OCI-LY3 (cell line): ENCODE measurements around the gene CCDC106.

Experiments
- H2AFZ ChIP-seq: fragments of 200-600, 300-600 bp; shearing (Covaris generic); 2 replicates; pipeline ENCODE4 v1.6.0; 2014; ENCODE audit warnings: antibody characterized with exemption, low read depth, low read length
- H3K27ac ChIP-seq: fragments of 200-600, 300-600 bp; sonication (generic); 2 replicates; pipeline ENCODE4 v1.5.1; 2014; ENCODE audit warnings: mild to moderate bottlenecking, low read length, moderate library complexity, mixed read lengths
- H3K27me3 ChIP-seq: fragments of 200-600, 300-600 bp; sonication (generic); 2 replicates; pipeline ENCODE4 v1.6.1; 2014; ENCODE audit warnings: low read depth, low read length, mixed read lengths
- H3K36me3 ChIP-seq: fragments of 200-600, 300-600 bp; sonication (generic); replicated peaks from 2 replicates; pipeline ENCODE3; 2014; ENCODE audit warnings: low read depth, low read length, mixed read lengths
- H3K4me1 ChIP-seq: fragments of 300-600, 200-600 bp; sonication (generic); 2 replicates; pipeline ENCODE4 v1.6.1; 2014; ENCODE audit warnings: low read length, mixed read lengths
- H3K4me2 ChIP-seq: fragments of 200-600, 300-600 bp; sonication (generic); 2 replicates; pipeline ENCODE4 v1.6.1; 2014; ENCODE audit warnings: low read length, mixed read lengths
- H3K4me3 ChIP-seq: fragments of 300-600, 200-600 bp; sonication (generic); 2 replicates; pipeline ENCODE4 v1.5.1; 2014; ENCODE audit warnings: antibody characterized with exemption, mild to moderate bottlenecking, low read length, moderate library complexity
- H3K79me2 ChIP-seq: fragments of 300-600, 200-600 bp; shearing (Covaris generic); 2 replicates; pipeline ENCODE4 v1.6.1; 2014; ENCODE audit warnings: mild to moderate bottlenecking, low read length, mixed read lengths
- H3K9ac ChIP-seq: fragments of 300-600, 200-600 bp; shearing (Covaris generic); 2 replicates; pipeline ENCODE4 v1.6.0; 2014; ENCODE audit warnings: mild to moderate bottlenecking, low read length, moderate library complexity
- H3K9me3 ChIP-seq: fragments of 200-600, 300-600 bp; shearing (Covaris generic); 2 replicates; pipeline ENCODE4 v1.6.1; 2014; ENCODE audit warnings: low read length, mixed read lengths; ENCODE audit not compliant: insufficient read depth
- H4K20me1 ChIP-seq: fragments of 200-600, 300-600 bp; sonication (generic); 2 replicates; pipeline ENCODE4 v1.6.1; 2016; ENCODE audit warnings: low read length, mixed read lengths; ENCODE audit not compliant: insufficient read depth
- EZH2phosphoT487 ChIP-seq: fragments of 200-600 bp; shearing (Covaris generic); IDR thresholded peaks from 2 replicates; pipeline ENCODE4 v1.6.1; 2018; ENCODE audit warnings: antibody characterized with exemption, mixed run types, low read depth
- TF ChIP-seq, protein P1 (sequence below): fragments of 200-600, 300-600 bp; sonication (generic); IDR thresholded peaks from 2 replicates; pipeline ENCODE4 v1.5.1; 2014; ENCODE audit warnings: antibody characterized with exemption, low read length, low read depth

CCDC106 gene

DNA sequence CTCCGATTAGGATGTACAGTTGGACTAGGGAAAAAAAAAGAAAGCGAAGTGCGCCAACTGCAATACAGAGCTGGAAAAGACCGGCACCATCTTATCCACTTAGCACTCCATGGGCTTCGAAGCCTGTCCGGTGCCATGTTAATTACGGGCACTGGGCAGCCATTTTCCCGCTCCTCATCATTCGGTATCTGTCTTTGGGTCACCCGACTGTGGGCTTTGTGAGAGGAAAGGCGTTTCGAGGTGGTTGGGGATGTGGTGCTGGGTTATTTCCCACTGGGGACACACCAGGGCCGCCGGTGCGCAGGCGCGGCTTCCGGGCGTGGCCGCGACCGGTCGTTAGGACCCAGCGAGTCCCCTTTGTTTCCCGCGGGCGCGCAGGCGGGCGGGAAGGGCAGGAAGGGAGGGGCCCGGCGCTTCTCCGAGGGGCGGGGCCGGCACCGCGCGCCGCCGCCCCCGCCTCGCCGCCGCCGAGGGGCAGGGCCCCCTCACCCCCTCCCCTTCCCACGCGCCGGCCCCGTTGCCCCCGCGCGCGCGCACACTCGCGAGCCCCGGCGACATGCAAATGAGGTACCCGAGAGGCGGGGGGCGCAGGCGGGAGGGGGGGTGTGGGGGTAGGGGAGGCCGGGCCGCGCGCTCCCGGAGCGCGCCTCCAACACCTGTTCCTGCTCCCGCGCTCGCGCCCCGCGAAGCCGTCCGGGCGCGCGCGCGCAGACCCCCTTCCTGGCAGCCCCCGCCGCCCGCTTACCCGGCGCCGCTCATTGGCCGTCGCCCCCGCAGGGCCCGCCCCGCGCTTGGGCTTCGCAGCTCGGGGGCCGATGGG is 48.0 kb upstream of the CCDC106 start, which contains the start of gene ZNF524:
Gene ZNF524 (plus strand): TSS at position 447 of the 820 bp plus-strand sequence. CDS start 1,825 bp downstream, outside the sequence.
- TF ChIP-seq, protein P1, sequence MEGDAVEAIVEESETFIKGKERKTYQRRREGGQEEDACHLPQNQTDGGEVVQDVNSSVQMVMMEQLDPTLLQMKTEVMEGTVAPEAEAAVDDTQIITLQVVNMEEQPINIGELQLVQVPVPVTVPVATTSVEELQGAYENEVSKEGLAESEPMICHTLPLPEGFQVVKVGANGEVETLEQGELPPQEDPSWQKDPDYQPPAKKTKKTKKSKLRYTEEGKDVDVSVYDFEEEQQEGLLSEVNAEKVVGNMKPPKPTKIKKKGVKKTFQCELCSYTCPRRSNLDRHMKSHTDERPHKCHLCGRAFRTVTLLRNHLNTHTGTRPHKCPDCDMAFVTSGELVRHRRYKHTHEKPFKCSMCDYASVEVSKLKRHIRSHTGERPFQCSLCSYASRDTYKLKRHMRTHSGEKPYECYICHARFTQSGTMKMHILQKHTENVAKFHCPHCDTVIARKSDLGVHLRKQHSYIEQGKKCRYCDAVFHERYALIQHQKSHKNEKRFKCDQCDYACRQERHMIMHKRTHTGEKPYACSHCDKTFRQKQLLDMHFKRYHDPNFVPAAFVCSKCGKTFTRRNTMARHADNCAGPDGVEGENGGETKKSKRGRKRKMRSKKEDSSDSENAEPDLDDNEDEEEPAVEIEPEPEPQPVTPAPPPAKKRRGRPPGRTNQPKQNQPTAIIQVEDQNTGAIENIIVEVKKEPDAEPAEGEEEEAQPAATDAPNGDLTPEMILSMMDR = no peak
- no peak for TF ChIP-seq EZH2phosphoT487

DNA sequence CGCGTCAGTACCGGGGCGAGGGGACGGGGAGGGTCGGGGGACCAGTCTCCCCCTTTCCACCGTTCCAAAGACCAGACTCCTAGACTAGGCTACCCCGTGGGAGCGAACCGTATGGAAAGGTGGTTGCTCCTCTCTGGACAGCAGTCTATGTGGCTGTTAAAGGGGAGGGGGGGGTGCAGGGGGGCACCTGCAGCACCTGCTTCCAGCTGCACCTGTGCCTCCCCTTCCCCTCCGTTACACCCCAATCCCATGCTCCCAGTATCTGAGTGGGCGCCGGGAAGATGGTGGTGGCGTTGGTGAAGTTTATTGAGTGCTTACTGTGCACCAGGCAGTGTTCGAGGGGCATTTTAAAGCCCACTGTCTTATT is 47.4 kb upstream of the CCDC106 start:
- H3K4me3 ChIP-seq = peak overlapping the region; percentile 80
- H2AFZ ChIP-seq = peak overlapping the region; percentile 24; the same call in 1 of the 2 replicates
- H3K27ac ChIP-seq = peak overlapping the region; percentile 85

More for the DNA sequence above, 48.0 kb upstream of the CCDC106 start, which contains the start of gene ZNF524:
- Histone ChIP-seq H3K36me3 (peaks cover 12% of the 10 kb centered on the region), H3K27ac (peak within 1 kb of the TSS; percentile 85), H3K4me1 (peaks cover 21% of the 10 kb centered on the region), H3K9me3 (no peaks in the 10 kb centered on the region), H4K20me1 (no peaks in the 10 kb centered on the region), H3K4me2 (peak within 1 kb of the TSS; percentile 99), H3K27me3 (no peaks in the 10 kb centered on the region), H3K4me3 (peak within 1 kb of the TSS; percentile 80), H3K79me2 (peaks cover 12% of the 10 kb centered on the region), H3K9ac (peak within 1 kb of the TSS; percentile 92), H2AFZ (peak within 1 kb of the TSS; percentile 77; the same call in 1 of the 2 replicates)

DNA sequence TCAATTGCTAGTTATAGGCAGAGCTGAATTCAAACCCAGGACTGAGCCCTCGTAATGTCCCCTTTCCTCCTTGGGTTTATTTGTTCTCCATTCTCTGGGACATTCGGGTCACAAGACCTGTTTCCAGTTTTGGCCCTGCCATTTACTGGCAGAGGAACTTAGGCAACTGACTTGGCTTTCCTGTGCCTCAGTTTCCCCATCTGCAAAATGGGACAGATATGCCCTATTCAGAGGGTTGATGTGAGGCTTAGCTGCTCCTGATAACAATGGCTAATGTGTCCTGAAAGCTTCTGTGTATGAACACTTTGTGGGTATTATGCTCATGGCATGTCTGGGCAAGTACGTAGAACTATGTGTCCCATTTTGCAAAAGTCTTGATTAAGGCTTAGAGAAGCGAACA is 46.9 kb upstream of the CCDC106 start:
- H3K36me3 ChIP-seq = peaks cover 2% of the 10 kb centered on the region
- peak overlapping the region; percentile 99 for H3K4me2 ChIP-seq
- H3K79me2 ChIP-seq = peaks cover 17% of the 10 kb centered on the region
- peak overlapping the region; percentile 92 for H3K9ac ChIP-seq
- H3K4me1 ChIP-seq = peaks cover 21% of the 10 kb centered on the region
- H3K9me3 ChIP-seq = no peaks in the 10 kb centered on the region
- H4K20me1 ChIP-seq = no peaks in the 10 kb centered on the region
- TF ChIP-seq, protein P1 = no peak
- TF ChIP-seq EZH2phosphoT487 = no peak
- peak overlapping the region; percentile 80 for H3K4me3 ChIP-seq
- H3K27me3 ChIP-seq = no peaks in the 10 kb centered on the region
- no peak overlapping the region for H2AFZ ChIP-seq
- peak overlapping the region; percentile 85 for H3K27ac ChIP-seq

More for the DNA sequence above, 47.4 kb upstream of the CCDC106 start:
- no peaks in the 10 kb centered on the region for H3K27me3 ChIP-seq
- H3K36me3 ChIP-seq = peaks cover 6% of the 10 kb centered on the region
- H3K9me3 ChIP-seq = no peaks in the 10 kb centered on the region
- TF ChIP-seq, protein P1 = no peak
- H4K20me1 ChIP-seq = no peaks in the 10 kb centered on the region
- peak overlapping the region; percentile 92 for H3K9ac ChIP-seq
- peak overlapping the region; percentile 99 for H3K4me2 ChIP-seq
- peaks cover 21% of the 10 kb centered on the region for H3K4me1 ChIP-seq
- H3K79me2 ChIP-seq = peaks cover 13% of the 10 kb centered on the region

DNA sequence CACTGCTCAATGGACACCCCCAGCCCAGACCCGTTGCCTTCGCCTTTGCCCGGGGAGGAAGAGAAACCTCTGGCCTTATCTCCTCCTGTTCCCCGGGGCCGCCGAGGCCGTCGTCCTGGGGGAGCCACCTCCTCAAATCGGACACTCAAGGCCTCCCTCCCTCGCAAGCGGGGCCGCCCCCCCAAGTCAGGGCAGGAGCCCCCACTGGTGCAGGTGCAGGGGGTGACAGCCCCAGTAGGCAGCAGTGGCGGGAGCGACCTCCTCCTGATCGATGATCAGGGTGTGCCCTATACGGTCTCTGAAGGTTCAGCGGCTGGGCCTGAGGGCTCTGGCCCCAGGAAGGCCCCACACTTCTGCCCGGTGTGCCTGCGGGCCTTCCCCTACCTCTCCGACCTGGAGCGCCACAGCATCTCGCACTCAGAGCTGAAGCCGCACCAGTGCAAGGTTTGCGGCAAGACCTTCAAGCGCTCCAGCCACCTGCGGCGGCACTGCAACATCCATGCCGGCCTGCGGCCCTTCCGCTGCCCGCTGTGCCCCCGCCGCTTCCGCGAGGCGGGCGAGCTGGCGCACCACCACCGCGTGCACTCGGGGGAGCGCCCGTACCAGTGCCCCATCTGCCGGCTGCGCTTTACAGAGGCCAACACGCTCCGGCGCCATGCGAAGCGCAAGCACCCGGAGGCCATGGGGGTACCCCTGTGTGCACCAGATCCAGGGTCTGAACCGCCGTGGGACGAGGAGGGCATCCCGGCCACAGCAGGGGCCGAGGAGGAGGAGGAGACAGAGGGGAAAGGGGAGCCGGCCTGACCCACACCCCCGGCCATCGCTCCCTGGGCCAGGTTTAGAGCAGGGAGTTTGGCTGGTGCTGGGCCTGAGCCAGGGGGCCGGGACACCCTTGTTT is 45.7 kb upstream of the CCDC106 start:
- H3K9ac ChIP-seq = no peak overlapping the region
- no peaks in the 10 kb centered on the region for H4K20me1 ChIP-seq
- H3K4me2 ChIP-seq = no peak overlapping the region
- no peaks in the 10 kb centered on the region for H3K27me3 ChIP-seq
- no peak overlapping the region for H3K27ac ChIP-seq
- H3K4me3 ChIP-seq = no peak overlapping the region
- peaks cover 8% of the 10 kb centered on the region for H3K36me3 ChIP-seq
- H3K4me1 ChIP-seq = peaks cover 30% of the 10 kb centered on the region
- no peaks in the 10 kb centered on the region for H3K9me3 ChIP-seq
- peaks cover 30% of the 10 kb centered on the region for H3K79me2 ChIP-seq
- TF ChIP-seq, protein P1 = no peak
- no peak for TF ChIP-seq EZH2phosphoT487
- no peak overlapping the region for H2AFZ ChIP-seq
